Amniotic stem cell (primary cell): ENCODE data around the gene EPDR1.

ENCODE experiments used
- DNase-seq: peaks from one replicate; lab custom pipeline; 2025; lab: John Stamatoyannopoulos, UW

Gene EPDR1

DNA sequence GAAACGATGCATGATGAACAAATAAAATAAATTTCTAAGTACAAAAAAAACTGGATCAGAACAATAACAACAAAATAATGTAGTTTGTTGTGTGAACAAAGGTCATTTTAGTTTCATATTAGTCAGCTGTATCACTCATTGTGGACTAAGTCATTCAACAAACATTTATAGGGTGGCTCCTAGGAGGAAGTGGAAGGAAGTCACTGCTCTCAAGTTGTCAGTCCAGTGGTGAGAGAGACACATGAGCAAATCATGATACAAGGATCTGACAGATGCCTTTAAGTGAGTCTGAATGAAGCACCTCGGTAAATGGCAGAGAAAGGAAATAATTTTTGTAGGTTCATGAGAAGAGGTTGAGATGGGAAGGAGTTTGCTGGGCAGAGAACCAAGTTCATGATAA is 56.8 kb downstream of the EPDR1 start:
- no peak for DNase-seq

- DNase-seq, result no peak
Measured at GRCh38 chr7:37981664-37982063, 61.2 kb downstream of the EPDR1 start.

- no peak for DNase-seq
Measured at GRCh38 chr7:37982423-37982822, 62.0 kb downstream of the EPDR1 start.

DNA sequence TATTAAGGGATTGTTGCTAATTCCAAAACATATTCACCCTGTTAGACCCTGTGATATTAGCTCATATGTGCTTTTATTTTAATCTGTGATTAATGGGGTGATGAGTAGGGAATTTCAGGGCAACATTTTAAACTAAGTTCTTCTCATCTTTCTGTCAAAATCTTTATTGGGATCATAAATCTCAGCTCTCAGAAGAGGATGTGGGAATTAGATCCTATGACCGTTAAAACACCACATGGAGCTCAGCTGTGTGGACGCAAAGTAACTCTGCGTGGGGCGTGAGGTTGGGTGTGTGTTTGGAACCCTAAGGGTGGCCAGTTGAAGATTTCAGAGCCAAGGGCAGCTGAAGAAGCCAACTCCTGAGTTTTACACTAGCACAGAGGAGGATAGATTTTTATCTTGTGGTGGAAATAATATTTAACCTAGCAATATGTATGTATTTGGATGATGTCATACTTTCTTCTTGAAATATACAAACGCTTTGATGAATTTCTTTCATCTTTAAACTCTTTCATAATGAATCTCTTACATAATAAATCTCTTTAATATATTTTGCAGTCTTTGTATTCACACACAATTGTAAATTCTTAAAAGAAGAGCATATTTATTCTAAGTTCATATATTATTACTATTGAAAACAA is 64.4 kb downstream of the EPDR1 start:
- DNase-seq, result no peak

DNA sequence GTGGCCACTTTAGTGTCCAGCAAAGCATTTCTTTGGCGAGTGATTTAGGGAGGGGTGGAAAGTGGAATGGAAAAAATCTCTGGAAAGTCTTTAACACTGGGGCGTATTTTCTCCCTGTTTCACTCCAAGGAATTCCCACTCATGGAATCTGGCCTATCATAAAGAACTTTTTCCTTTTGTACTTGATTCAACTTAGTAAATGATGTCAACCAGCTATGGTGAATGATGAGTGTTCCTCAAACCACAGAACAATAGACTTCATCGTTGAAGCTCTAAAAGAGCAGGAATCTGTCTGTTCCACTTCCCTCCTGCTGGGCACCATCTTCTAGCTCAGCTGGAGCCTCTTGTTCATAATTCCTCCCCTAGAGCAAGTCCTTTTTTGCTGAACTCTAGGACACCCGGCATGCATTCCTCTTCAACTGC is 66.5 kb downstream of the EPDR1 start:
- no peak for DNase-seq

GRCh38 chr7:37987732-37988131 is 67.3 kb downstream of the EPDR1 start:
- DNase-seq, result no peak

DNA sequence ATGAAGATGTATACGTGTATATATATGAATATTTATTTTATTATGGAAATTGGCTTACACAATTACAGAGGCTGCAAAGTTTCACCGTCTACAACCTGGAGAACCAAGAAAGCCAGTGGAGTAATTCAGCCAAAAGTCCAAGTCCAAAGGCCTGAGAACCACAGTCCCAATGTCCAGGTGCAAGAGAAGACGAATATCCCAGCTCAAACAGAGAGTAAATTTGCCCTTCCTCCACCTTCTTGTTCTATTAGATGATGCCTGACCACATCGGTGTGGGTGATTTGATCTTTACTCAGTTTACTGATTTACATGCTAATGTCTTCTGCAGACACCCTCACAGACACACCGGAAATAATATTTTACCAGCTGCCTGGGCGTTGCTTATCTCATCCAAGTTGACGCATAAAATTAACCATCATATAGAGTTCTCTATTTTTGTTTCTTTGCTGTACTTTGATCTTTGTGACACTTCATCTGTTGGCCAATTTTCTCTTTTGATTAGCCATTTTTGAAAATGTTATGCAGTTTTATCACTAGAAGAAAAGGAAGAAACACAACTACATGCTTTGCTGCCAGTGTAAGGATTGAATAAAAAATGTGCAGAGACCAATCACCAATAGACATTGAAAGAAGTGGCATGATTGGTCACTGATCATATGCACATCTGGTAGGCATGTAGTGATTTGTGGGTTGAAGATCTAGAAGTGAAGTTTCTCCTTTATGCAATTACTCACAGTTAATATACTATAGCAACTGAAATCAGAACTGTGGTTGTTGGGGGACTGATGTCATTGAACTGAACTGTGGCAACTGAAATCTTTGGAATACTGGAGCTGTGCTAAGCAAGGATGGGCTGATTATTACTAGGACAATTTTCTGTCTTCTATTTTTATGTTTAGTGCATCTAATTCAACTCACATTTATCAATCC is 68.5 kb downstream of the EPDR1 start:
- no peak for DNase-seq

DNA sequence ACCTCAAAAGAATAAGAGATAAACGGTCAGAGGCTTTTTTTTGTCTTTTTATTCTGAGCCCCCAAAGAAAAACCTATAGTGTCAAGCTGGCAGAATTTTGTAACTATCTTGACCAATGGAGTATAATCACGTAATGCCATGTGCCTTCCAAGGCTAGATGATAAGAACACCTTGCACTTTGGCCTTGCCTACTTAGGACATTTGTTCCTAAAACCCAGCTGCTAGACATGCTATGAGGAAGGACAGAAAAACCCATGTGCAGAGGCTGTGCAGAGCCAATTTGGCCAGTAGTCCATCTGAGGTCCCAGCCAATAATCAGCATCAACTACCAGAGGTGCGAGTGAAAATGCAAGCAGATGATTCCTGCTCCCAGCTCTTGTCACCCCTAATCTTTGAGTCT is 69.9 kb downstream of the EPDR1 start:
- DNase-seq, result no peak

DNA sequence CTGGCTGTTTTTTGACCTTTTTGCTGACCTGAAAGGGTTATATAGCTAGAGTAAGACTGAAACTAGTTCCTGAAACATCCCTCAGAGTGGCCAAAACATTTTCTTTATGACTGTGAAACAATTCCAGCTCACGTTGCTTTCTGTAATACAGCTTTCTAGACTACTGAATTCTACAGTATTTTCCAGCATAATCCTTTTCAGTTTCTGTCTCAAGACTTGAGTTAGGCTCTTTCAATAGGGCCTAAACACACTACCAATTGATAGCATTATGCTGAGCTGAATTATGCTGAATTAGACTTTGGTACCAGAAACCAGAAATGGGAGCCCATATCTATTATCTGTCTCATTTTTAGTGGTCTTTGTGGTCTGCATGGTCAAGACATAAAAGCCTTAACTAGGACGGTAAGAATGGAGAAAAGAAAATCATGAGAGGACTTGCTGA is 72.6 kb downstream of the EPDR1 start:
- no peak for DNase-seq

DNA sequence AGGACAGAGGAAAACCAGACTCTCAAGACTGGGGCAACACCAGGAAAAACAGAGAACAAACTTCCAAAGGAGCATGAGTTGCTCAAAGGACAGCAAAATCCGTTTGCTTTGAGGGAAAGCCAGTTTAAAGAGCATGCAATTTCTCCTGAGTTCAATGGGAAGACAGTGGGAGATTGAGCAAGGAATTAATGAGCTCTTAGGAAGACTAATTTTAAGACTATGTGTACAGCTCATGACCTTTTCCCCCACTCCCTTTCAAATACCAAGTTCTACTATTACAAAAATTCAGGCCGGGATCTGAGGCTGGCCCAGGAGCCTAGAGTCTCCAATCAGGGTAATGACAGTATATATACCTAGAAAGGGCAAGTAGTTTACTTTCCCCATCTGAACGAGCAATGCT is 79.2 kb downstream of the EPDR1 start:
- no peak for DNase-seq

- no peak for DNase-seq
Measured at GRCh38 chr7:38000272-38000671, 79.8 kb downstream of the EPDR1 start.
